H7 (cell line): ENCODE results near the gene MTCH1. TPM values are rescaled to one million over a fixed set of nuclear protein-coding genes. Genes with fewer than 3 reads are reported as not detected.
A peak's percentile ranks its signal among the peaks of the same experiment; 100 is the strongest.
"Not testable (repeated sequence)": the region's sequence is repeated elsewhere in the genome, so short reads cannot be mapped to it uniquely, and the experiment has no call there.

ENCODE experiments used
- DNase-seq: peaks from one replicate; pipeline ENCODE4 v3.0.0; 2012
- H3K27me3 ChIP-seq: 2 replicates; pipeline ENCODE4 v1.6.0; 2011; ENCODE audit warnings: mild to moderate bottlenecking, low read length; ENCODE audit not compliant: control insufficient read depth, insufficient read depth
- H3K36me3 ChIP-seq: replicated peaks from 2 replicates; pipeline ENCODE4 v1.5.1; 2011; ENCODE audit warnings: low read length; ENCODE audit not compliant: control insufficient read depth, insufficient read depth
- H3K4me3 ChIP-seq: 2 replicates; pipeline ENCODE4 v1.5.1; 2011; ENCODE audit warnings: low read depth, mild to moderate bottlenecking, control low read depth, low read length, moderate library complexity; ENCODE audit not compliant: insufficient read depth
- total RNA-seq: library from RNA; depleted of rRNA; stranded (reverse); fragments of >200 nt; shearing (Covaris generic); gene quantifications from 2 replicates; pipeline ENCODE4 v1.2.3, GENCODE V29; 2014

Gene MTCH1
- total RNA-seq, 1 experiment from 2014 or later: 299 TPM

DNA sequence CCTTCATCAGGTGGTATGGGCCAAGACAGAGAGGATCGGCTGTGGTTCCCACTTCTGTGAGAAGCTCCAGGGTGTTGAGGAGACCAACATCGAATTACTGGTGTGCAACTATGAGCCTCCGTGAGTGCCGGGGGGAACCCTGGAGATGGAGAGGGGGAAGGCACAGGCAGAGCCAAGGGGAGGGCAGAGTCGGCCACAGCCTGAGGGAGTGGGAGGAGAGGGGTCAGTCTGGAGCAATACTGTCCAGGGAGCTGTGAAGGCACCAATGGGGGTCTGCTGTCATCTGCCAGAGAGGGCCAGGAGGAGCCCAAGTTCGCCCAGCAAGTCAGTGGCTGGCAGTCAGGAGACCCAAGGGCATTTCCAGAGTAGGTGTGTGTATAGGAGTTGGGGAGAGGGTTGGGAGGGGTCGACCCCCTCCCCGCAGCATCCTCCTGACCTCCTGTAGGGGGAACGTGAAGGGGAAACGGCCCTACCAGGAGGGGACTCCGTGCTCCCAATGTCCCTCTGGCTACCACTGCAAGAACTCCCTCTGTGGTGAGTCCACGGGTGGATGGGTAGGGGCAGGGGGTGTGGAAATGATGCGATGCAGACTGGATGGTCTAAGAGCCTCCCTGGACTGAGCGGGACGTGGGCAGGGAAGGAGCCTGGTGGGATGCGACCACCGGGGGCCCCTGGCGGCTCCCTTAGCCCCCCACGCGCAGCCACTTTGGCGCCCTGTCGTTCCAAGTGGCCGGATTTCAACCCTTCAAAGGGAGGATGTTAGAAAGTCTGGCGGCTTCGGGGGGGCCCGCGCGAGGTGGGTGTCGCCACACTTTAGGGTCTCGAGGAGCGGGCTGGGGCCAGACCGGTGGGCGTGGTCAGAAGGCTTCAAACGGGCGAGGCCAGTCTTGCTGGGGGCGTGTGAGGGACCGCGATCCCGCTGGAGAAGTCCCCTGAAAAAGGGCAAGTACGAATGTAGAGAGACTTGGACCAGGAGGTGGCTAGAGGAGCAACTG is 24.3 kb downstream of the MTCH1 start:
- no peaks in the 10 kb centered on the region for H3K27me3 ChIP-seq
- no peak overlapping the region for H3K4me3 ChIP-seq
- no peaks in the 10 kb centered on the region for H3K36me3 ChIP-seq
- DNase-seq: no peak

- H3K4me3 ChIP-seq: no peak overlapping the region
- DNase-seq: no peak
- no peaks in the 10 kb centered on the region for H3K36me3 ChIP-seq
- no peaks in the 10 kb centered on the region for H3K27me3 ChIP-seq
Measured at GRCh38 chr6:36959555-36960250, 26.3 kb downstream of the MTCH1 start.

DNA sequence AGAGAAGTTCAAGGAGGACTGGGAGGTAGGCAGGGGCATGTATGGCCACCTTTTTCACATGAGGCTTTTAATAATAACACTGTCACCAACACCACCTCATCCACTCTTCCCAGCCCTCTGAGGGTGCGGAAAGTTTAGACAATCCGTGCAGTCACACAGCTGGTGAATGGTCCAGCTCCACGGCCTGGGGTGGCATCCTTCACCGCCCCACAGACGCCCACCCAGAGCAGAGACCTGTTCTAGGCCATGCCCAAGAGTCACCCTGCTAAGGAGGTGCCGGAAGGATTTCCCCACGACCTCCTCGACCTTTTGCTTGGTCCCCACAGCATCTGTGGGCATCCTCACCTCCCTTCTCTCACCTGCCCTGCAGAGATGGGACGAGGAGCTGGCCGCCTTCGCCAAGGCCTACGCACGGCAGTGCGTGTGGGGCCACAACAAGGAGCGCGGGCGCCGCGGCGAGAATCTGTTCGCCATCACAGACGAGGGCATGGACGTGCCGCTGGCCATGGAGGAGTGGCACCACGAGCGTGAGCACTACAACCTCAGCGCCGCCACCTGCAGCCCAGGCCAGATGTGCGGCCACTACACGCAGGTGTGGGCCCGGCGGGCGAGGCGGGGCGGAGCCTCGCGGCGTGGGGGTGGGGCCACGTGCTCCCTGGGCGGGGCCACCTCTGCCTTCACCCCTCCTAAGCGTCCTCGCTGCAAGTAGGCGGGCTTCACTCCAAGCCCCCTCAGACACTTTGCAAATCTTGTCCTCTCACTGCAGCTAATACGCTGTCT is 27.0 kb downstream of the MTCH1 start:
- Histone ChIP-seq H3K4me3 (no peak overlapping the region), H3K27me3 (no peaks in the 10 kb centered on the region), H3K36me3 (no peaks in the 10 kb centered on the region)
- DNase-seq: peak; percentile 97

DNA sequence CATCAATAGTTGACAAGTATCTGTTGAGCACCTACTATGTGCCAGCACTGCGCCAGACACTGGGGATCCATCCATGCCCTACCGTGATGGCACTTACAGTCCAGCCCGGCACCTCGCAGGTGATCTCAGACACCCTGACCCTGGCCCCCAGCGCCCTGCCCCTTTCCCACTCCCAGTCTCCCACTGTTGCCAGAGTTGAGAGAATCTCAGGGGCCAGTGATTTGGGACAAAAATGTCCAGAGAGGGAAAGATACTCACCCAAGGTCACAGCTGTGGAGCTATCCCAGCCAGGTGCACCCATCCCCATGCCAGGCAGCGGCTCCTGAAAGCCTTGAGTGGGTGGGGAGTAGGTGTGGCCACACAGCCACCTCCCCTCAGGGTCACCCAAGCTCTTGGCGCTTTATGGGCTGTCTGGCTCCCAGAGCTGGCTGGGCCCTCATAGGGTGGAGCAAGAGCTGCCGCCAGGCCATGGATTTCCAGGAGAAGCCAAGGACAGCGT is 28.2 kb downstream of the MTCH1 start:
- no peaks in the 10 kb centered on the region for H3K27me3 ChIP-seq

GRCh38 chr6:36956446-36956820 is 29.6 kb downstream of the MTCH1 start:
- no peak for DNase-seq
- no peaks in the 10 kb centered on the region for H3K36me3 ChIP-seq
- no peaks in the 10 kb centered on the region for H3K27me3 ChIP-seq
- H3K4me3 ChIP-seq: no peak overlapping the region

More for the DNA sequence above, 28.2 kb downstream of the MTCH1 start:
- Histone ChIP-seq H3K36me3 (no peaks in the 10 kb centered on the region), H3K4me3 (no peak overlapping the region)
- DNase-seq: no peak

DNA sequence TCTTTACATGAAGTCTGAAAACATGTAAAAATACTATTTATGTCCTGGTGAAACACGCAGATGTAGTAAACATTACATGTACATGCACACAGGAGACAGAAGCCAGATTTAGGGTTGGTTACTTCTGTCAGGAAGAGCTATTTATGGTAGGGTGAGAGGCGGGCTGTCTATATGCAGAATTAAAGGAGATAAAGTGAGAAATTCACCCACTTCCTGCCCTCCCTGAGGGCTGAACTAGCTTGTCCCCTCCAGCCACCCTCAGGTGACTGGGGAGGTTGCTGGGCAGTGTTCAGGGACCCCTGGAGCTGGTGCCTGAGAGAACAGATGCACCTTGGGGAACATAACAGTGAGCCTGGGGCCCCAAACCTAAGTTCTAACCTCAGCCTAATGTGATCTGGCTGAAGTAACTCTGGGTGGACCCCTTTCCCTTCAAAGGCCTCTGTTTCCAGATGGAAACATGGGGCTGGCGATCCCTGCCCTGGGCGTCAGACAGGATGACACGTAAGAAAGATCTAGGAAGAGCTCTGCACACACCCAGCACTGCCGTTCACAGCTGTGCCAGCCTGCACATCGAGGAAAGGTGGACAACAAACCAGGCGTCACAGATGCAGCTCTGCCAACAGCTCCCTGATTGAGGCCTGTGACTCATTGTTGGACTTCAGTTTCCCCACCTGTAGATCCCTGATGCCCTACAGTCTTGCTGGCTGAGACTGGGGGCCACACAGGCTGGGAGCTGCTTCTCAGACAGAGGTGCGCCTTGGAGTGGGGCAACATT is 30.1 kb downstream of the MTCH1 start:
- Histone ChIP-seq H3K4me3 (no peak overlapping the region), H3K27me3 (no peaks in the 10 kb centered on the region), H3K36me3 (no peaks in the 10 kb centered on the region)
- no peak for DNase-seq

DNA sequence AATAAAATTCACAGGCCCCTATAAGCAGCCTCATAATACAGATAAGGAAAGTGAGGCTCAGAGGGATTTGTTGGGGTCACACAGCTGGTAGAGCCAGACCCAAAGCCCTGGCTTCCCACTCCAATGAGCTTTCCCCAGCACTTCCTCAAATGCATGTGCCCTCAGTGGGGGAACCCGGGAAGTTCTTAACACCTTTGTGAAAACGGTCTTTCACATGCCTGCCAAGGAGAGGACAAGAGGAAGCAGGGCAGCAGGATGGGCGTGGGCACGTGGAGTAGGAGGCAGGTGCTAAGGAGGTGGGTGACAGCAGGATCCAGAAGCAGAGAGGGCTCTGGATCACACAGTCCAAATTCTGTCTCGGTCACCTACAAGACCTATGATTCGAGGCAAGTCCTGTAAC is 30.9 kb downstream of the MTCH1 start:
- no peaks in the 10 kb centered on the region for H3K36me3 ChIP-seq
- no peak overlapping the region for H3K4me3 ChIP-seq
- H3K27me3 ChIP-seq: no peaks in the 10 kb centered on the region
- no peak for DNase-seq

DNA sequence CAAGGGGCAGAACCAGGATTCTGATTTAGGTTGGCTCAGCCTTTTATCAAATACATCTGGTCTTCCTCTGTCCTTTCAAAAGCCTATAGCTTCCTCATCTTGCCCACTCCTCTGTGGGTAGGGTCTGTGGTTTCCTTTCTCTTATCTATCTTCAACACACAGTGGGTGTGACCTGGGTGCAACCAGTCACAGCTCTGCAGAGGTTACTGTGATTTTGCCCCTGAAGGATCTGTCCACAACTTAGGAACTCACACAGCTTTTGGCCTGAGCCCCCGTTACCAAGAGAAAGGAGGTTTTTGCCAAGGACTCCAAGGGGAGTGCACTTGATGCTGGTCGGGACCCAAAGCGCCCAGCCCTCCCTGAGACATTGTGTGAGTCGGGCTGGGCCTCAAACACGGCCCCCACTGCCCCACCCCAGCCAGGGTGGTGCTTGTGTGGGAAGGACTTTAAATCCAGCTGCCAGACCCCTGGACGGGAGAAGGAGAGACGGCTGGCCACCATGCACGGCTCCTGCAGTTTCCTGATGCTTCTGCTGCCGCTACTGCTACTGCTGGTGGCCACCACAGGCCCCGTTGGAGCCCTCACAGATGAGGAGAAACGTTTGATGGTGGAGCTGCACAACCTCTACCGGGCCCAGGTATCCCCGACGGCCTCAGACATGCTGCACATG is 31.6 kb downstream of the MTCH1 start, which contains the start of gene PI16:
Gene PI16, plus strand, starts transcription at position 477 of the 670 bp plus-strand sequence. Its CDS starts 23 bp downstream, at position 500.
- no peaks in the 10 kb centered on the region for H3K27me3 ChIP-seq
- no peak for DNase-seq
- no peaks in the 10 kb centered on the region for H3K36me3 ChIP-seq
- no peak within 1 kb of the TSS for H3K4me3 ChIP-seq

GRCh38 chr6:36953931-36954261 is 32.1 kb downstream of the MTCH1 start:
- no peaks in the 10 kb centered on the region for H3K36me3 ChIP-seq
- no peak overlapping the region for H3K4me3 ChIP-seq
- no peak for DNase-seq
- H3K27me3 ChIP-seq: no peaks in the 10 kb centered on the region

GRCh38 chr6:36949636-36950035 is 36.4 kb downstream of the MTCH1 start:
- no peaks in the 10 kb centered on the region for H3K36me3 ChIP-seq
- no peak for DNase-seq
- no peaks in the 10 kb centered on the region for H3K27me3 ChIP-seq
- H3K4me3 ChIP-seq: no peak overlapping the region

GRCh38 chr6:36949076-36949475 is 36.9 kb downstream of the MTCH1 start:
- not testable (repeated sequence) for H3K27me3 ChIP-seq, DNase-seq, H3K36me3 ChIP-seq, H3K4me3 ChIP-seq

DNA sequence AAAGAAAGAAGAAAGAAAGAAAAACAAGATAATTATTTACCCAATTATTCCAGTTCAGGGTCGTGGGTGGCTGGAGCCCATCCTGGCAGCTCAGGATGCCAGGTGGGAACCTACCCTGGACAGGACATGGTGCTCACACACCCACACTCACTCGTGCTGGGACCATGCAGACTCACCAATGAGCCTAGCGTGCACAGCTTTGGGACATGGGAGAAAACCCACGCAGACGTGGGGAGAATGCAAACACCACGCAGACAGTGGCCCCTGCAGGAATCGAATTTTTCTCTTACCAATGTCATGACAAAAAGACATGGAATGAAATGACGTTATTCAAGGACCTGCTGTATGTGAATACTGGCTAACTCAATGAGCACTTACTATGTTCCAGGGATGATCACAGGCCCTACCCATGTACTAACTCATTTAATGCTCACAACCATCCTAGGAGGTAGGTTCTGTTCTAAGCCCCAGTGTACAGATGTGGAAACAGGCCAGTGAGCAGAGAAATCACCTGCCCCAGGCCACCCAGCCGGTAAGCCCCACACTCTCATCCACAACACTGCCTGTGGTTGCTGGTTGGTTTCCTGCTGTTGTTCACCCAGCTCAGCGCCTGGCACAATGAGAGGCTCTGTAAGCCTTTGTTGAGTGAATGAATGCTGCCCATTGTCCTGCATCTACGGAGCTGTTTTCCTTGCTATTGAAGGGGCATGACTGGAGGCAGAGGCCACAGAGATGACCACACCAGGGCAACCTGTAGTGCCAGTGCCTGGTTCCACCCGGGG is 38.2 kb downstream of the MTCH1 start:
- no peak for DNase-seq

GRCh38 chr6:36946526-36946925 is 39.5 kb downstream of the MTCH1 start:
- DNase-seq: no peak
- Histone ChIP-seq H3K36me3 (no peaks in the 10 kb centered on the region), H3K27me3 (no peaks in the 10 kb centered on the region), H3K4me3 (no peak overlapping the region)

More for the DNA sequence above, 38.2 kb downstream of the MTCH1 start:
- no peaks in the 10 kb centered on the region for H3K27me3 ChIP-seq
- no peaks in the 10 kb centered on the region for H3K36me3 ChIP-seq
- no peak overlapping the region for H3K4me3 ChIP-seq
